SU-DHL-6 (cell line): ENCODE measurements around the gene ZBTB44.

Experiments
- H2AFZ ChIP-seq: fragments of 200-600 bp; sonication (generic); 2 replicates; pipeline ENCODE4 v1.6.1; 2014; ENCODE audit warnings: low read depth, mild to moderate bottlenecking, moderate library complexity, mixed read lengths, antibody characterized with exemption, low read length; ENCODE audit not compliant: severe bottlenecking
- H3F3A ChIP-seq: fragments of 200-600 bp; shearing (Covaris generic); 2 replicates; pipeline ENCODE4 v1.6.0; 2016; ENCODE audit warnings: antibody characterized with exemption, mild to moderate bottlenecking; ENCODE audit not compliant: insufficient read depth
- H3K27ac ChIP-seq: fragments of 200-600 bp; sonication (generic); 2 replicates; pipeline ENCODE4 v1.5.1; 2016; ENCODE audit warnings: low read depth, mild to moderate bottlenecking, low read length, moderate library complexity, mixed read lengths
- H3K27me3 ChIP-seq: fragments of 200-600 bp; sonication (generic), shearing (Covaris generic); 2 replicates; pipeline ENCODE4 v1.6.0; 2014; ENCODE audit warnings: mild to moderate bottlenecking, low read length
- H3K36me3 ChIP-seq: fragments of 200-600 bp; sonication (generic); 2 replicates; pipeline ENCODE4 v1.6.1; 2014; ENCODE audit warnings: mild to moderate bottlenecking, low read length, mixed read lengths
- H3K4me2 ChIP-seq: fragments of 300-600, 200-600 bp; shearing (Covaris generic), sonication (generic); 2 replicates; pipeline ENCODE4 v1.6.0; 2014; ENCODE audit warnings: low read length, low read depth, mild to moderate bottlenecking; ENCODE audit not compliant: poor library complexity, severe bottlenecking
- H3K4me3 ChIP-seq: fragments of 200-600 bp; sonication (generic); 2 replicates; pipeline ENCODE4 v1.5.1; 2014; ENCODE audit warnings: antibody characterized with exemption, low read length, mild to moderate bottlenecking, mixed read lengths; ENCODE audit not compliant: insufficient read depth, poor library complexity, severe bottlenecking
- H3K79me2 ChIP-seq: fragments of 200-600 bp; sonication (generic); 2 replicates; pipeline ENCODE4 v1.6.1; 2014; ENCODE audit warnings: mild to moderate bottlenecking, low read length, moderate library complexity; ENCODE audit not compliant: insufficient read depth
- H3K9ac ChIP-seq: fragments of 200-600 bp; sonication (generic); 2 replicates; pipeline ENCODE4 v1.7.0; 2014; ENCODE audit warnings: mild to moderate bottlenecking, low read length
- H3K9me2 ChIP-seq: fragments of 200-600 bp; sonication (generic); replicated peaks from 2 replicates; pipeline ENCODE4 v1.6.1; 2014; ENCODE audit warnings: low read length; ENCODE audit not compliant: insufficient read depth
- H3K9me3 ChIP-seq: fragments of 200-600 bp; sonication (generic); 2 replicates; pipeline ENCODE4 v1.6.1; 2014; ENCODE audit warnings: low read length, mixed read lengths; ENCODE audit not compliant: insufficient read depth
- H4K20me1 ChIP-seq: fragments of 200-600 bp; sonication (generic); 2 replicates; pipeline ENCODE4 v1.6.1; 2014; ENCODE audit warnings: low read depth, mild to moderate bottlenecking, antibody characterized with exemption, low read length, moderate library complexity, mixed read lengths
- EZH2phosphoT487 ChIP-seq: fragments of 200-600 bp; sonication (generic), shearing (Covaris generic); conservative IDR thresholded peaks from 2 replicates; pipeline ENCODE4 v1.6.1; 2018; ENCODE audit warnings: mild to moderate bottlenecking, antibody characterized with exemption, low read length, moderate library complexity, mixed read lengths
- TF ChIP-seq, protein P1 (sequence below): fragments of 200-600 bp; sonication (generic); IDR thresholded peaks from one replicate; pipeline ENCODE4 v1.5.1; 2017; ENCODE audit warnings: antibody characterized with exemption, mild to moderate bottlenecking, low read length, moderate library complexity; ENCODE audit not compliant: insufficient read depth, poor library complexity, severe bottlenecking

The ZBTB44 gene

DNA sequence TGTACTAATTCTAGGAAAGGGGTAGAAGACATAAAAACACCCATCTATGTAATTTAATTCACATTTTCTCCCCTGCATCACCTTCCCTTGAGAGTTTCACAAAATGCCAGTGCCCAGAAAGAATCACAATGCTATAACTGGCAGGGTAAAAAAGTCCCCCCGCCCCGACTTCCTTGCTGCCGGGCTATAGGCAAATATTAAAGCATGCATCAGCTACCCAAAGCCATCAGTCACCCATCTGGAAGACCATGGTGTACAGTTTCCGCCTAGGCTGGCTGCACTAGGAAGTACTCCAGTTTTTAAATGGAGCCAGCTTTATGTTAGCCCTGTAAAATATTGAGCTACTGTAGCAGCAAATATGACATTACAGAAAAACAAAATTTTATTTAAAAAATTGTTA is 87.3 kb downstream of the ZBTB44 start:
- Histone ChIP-seq H3K27me3 (no peaks in the 10 kb centered on the region), H3K9ac (no peak overlapping the region), H3F3A (no peaks in the 10 kb centered on the region), H4K20me1 (no peaks in the 10 kb centered on the region), H3K36me3 (no peaks in the 10 kb centered on the region), H3K9me2 (no peaks in the 10 kb centered on the region), H3K79me2 (no peaks in the 10 kb centered on the region), H3K4me2 (no peak overlapping the region), H3K9me3 (no peaks in the 10 kb centered on the region), H2AFZ (no peak overlapping the region), H3K27ac (no peak overlapping the region), H3K4me3 (no peak overlapping the region)
- TF ChIP-seq, protein P1, sequence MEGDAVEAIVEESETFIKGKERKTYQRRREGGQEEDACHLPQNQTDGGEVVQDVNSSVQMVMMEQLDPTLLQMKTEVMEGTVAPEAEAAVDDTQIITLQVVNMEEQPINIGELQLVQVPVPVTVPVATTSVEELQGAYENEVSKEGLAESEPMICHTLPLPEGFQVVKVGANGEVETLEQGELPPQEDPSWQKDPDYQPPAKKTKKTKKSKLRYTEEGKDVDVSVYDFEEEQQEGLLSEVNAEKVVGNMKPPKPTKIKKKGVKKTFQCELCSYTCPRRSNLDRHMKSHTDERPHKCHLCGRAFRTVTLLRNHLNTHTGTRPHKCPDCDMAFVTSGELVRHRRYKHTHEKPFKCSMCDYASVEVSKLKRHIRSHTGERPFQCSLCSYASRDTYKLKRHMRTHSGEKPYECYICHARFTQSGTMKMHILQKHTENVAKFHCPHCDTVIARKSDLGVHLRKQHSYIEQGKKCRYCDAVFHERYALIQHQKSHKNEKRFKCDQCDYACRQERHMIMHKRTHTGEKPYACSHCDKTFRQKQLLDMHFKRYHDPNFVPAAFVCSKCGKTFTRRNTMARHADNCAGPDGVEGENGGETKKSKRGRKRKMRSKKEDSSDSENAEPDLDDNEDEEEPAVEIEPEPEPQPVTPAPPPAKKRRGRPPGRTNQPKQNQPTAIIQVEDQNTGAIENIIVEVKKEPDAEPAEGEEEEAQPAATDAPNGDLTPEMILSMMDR, result no peak
- no peak for TF ChIP-seq EZH2phosphoT487

DNA sequence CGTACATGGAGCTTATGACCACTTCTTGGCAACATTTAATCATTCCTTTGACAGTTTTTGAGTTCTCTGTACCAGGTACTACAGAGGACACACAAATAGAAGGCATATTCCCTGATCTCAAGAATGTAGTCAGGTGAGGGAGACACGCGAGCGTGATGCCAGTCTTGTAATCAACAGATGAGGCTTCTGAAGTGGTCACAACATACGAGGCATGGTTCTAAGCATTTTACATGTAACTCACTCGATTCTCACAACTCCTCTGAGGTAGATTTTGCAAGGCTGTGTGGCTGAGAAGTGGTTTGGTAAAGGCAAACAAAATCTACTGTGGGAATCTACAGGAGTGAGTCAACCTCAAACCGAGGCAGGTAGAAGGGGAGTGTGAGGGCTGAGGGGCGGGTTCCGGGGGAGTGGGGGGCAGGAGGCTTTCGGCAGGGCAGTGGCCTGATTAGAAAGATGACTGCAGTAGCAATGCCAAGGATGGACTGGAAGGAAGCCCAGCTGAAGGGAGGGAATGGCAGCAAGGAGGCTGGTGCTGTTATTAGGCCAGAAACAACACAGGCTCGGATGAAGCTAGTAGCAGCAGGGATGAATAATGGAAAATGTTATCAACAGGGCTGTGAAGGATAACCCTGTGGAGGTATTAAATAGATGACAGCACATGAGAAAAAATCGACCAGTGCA is 91.3 kb downstream of the ZBTB44 start:
- no peak for TF ChIP-seq EZH2phosphoT487
- TF ChIP-seq, protein P1, result no peak

DNA sequence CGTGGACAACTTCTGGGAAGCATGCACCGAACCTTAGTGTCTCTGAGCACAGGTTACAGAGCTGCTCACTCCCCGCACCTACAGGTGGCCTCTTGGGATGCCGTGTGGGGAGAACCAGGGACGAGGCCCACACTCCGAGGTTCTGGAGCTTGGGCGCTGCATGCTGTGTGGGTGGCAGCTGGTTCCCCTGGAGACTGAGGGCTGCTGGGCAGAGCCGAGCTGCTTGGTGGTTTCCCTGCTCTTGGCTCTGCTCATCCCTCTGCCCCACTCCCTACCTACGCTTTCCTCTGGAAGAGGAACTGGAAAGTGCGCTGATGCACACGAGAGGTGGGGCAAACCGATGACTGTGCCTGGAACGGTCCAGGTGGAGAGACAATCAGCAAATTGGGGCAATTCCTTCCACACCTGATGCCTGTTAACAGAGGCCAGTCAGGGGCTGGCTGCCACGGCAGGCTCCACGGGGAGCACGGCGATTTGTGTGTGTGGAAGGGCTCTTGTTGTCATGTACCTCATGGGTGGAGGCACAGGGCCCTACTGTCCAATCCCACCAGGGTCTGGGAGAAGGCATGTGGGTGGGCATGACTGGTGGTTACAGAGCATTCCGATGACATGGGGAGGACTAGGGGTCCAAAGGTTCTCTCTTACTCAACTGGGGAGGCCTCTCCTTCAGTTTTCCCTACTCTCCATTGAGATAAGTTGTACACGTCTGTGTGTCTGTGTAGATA is 94.2 kb downstream of the ZBTB44 start:
- Histone ChIP-seq H3K27me3 (no peaks in the 10 kb centered on the region), H3K4me3 (no peak overlapping the region)
- TF ChIP-seq, protein P1, result no peak
- TF ChIP-seq EZH2phosphoT487, result no peak

More for the DNA sequence above, 91.3 kb downstream of the ZBTB44 start:
- H3K9me2 ChIP-seq, result no peaks in the 10 kb centered on the region
- no peaks in the 10 kb centered on the region for H3K36me3 ChIP-seq
- no peaks in the 10 kb centered on the region for H3K79me2 ChIP-seq
- no peak overlapping the region for H2AFZ ChIP-seq
- H3F3A ChIP-seq, result no peaks in the 10 kb centered on the region
- no peak overlapping the region for H3K27ac ChIP-seq
- H3K9ac ChIP-seq, result no peak overlapping the region
- H3K9me3 ChIP-seq, result no peaks in the 10 kb centered on the region
- no peak overlapping the region for H3K4me3 ChIP-seq
- no peak overlapping the region for H3K4me2 ChIP-seq
- no peaks in the 10 kb centered on the region for H3K27me3 ChIP-seq
- no peaks in the 10 kb centered on the region for H4K20me1 ChIP-seq

More for the DNA sequence above, 94.2 kb downstream of the ZBTB44 start:
- Histone ChIP-seq H3K9me2 (no peaks in the 10 kb centered on the region), H3K36me3 (no peaks in the 10 kb centered on the region), H2AFZ (no peak overlapping the region), H3K4me2 (no peak overlapping the region), H3K9ac (no peak overlapping the region), H4K20me1 (no peaks in the 10 kb centered on the region), H3K9me3 (no peaks in the 10 kb centered on the region), H3K27ac (no peak overlapping the region), H3K79me2 (no peaks in the 10 kb centered on the region), H3F3A (no peaks in the 10 kb centered on the region)
